ENCODE data around the gene ZNF84. TPM values are rescaled to one million over a fixed set of nuclear protein-coding genes. Genes with fewer than 3 reads are reported as not detected.

The ZNF84 gene
- total and polyA plus RNA-seq, 9 of the 15 experiments (the other 6 are each of a cell fraction or from before 2014, with no cell fraction given) = 8.8 to 24.3 (median 12.1) TPM

DNA sequence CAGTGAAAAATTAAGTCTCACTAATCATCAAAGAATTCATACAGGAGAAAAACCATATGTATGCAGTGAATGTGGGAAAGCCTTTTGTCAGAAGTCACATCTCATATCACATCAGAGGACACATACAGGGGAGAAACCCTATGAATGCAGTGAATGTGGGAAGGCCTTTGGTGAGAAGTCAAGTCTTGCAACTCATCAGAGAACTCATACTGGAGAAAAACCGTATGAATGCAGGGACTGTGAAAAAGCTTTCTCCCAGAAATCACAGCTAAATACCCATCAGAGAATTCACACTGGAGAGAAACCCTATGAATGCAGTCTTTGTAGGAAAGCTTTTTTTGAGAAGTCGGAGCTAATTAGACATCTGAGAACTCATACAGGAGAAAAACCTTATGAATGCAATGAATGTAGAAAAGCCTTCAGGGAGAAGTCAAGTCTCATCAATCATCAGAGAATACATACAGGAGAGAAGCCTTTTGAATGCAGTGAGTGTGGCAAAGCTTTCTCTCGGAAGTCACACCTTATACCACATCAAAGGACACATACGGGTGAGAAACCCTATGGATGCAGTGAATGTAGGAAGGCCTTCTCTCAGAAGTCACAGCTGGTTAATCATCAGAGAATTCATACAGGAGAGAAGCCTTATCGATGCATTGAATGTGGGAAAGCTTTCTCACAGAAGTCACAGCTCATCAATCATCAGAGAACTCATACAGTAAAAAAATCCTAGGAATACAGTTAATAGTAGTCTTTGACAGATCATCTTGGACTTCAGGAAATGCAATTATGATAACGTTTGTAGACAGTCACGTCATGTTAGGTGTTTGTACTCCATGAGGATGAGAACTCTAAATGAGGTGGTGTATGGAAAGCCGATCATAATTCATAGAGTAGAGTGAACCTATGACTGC, 21.1 kb downstream of the ZNF84 start (continued):
- TF ChIP-seq CTCFL (IDR thresholded peaks at IDR 0.05; ENCODE audit: borderline replicate concordance, insufficient read depth, low read depth, low read length, poor library complexity, severe bottlenecking) (no peak), ZNF75A (CRISPR knock-in tag; IDR thresholded peaks at IDR 0.05) (peak; percentile 92), RFX5 (IDR thresholded peaks at IDR 0.05; ENCODE audit: low read depth, low read length) (no peak), ZEB2 (IDR thresholded peaks at IDR 0.05) (no peak), XRCC4 (IDR thresholded peaks at IDR 0.05; ENCODE audit: extremely low read depth, insufficient read depth, insufficient read length) (no peak), PHF20 (IDR thresholded peaks at IDR 0.05; ENCODE audit: partially characterized antibody) (no peak), TCF3 (CRISPR knock-in tag; IDR thresholded peaks at IDR 0.05) (no peak), CBX5 (IDR thresholded peaks at IDR 0.05; ENCODE audit: borderline replicate concordance, low read depth) (peak; percentile 52), ZNF778 (CRISPR knock-in tag; IDR thresholded peaks at IDR 0.05) (no peak), L3MBTL2 (IDR thresholded peaks at IDR 0.05) (no peak), ZNF707 (CRISPR knock-in tag; conservative IDR thresholded peaks at IDR 0.05) (no peak), SETDB1 (IDR thresholded peaks at IDR 0.05; ENCODE audit: low read length) (no peak), CBX1 (IDR thresholded peaks at IDR 0.05; ENCODE audit: low read depth) (peak; percentile 15; the same call in 1 of the 2 replicates)
- TF ChIP-seq, protein P1, sequence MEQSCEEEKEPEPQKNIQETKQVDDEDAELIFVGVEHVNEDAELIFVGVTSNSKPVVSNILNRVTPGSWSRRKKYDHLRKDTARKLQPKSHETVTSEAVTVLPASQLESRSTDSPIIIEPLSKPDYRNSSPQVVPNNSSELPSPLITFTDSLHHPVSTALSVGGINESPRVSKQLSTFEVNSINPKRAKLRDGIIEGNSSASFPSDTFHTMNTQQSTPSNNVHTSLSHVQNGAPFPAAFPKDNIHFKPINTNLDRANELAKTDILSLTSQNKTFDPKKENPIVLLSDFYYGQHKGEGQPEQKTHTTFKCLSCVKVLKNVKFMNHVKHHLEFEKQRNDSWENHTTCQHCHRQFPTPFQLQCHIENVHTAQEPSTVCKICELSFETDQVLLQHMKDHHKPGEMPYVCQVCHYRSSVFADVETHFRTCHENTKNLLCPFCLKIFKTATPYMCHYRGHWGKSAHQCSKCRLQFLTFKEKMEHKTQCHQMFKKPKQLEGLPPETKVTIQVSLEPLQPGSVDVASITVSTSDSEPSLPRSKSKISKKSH (CRISPR knock-in tag; IDR thresholded peaks at IDR 0.05) = peak; percentile 32; the same call in 1 of the 2 replicates
- TF ChIP-seq, protein P2, sequence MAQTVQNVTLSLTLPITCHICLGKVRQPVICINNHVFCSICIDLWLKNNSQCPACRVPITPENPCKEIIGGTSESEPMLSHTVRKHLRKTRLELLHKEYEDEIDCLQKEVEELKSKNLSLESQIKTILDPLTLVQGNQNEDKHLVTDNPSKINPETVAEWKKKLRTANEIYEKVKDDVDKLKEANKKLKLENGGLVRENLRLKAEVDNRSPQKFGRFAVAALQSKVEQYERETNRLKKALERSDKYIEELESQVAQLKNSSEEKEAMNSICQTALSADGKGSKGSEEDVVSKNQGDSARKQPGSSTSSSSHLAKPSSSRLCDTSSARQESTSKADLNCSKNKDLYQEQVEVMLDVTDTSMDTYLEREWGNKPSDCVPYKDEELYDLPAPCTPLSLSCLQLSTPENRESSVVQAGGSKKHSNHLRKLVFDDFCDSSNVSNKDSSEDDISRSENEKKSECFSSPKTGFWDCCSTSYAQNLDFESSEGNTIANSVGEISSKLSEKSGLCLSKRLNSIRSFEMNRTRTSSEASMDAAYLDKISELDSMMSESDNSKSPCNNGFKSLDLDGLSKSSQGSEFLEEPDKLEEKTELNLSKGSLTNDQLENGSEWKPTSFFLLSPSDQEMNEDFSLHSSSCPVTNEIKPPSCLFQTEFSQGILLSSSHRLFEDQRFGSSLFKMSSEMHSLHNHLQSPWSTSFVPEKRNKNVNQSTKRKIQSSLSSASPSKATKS (CRISPR knock-in tag; IDR thresholded peaks at IDR 0.05) = no peak
- TF ChIP-seq, protein P3, sequence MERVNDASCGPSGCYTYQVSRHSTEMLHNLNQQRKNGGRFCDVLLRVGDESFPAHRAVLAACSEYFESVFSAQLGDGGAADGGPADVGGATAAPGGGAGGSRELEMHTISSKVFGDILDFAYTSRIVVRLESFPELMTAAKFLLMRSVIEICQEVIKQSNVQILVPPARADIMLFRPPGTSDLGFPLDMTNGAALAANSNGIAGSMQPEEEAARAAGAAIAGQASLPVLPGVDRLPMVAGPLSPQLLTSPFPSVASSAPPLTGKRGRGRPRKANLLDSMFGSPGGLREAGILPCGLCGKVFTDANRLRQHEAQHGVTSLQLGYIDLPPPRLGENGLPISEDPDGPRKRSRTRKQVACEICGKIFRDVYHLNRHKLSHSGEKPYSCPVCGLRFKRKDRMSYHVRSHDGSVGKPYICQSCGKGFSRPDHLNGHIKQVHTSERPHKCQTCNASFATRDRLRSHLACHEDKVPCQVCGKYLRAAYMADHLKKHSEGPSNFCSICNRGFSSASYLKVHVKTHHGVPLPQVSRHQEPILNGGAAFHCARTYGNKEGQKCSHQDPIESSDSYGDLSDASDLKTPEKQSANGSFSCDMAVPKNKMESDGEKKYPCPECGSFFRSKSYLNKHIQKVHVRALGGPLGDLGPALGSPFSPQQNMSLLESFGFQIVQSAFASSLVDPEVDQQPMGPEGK (CRISPR knock-in tag; IDR thresholded peaks at IDR 0.05; ENCODE audit: borderline replicate concordance) = no peak

All from K562 (cell line).